Measurements from ENCODE around the gene HES6.

Gene HES6

DNA sequence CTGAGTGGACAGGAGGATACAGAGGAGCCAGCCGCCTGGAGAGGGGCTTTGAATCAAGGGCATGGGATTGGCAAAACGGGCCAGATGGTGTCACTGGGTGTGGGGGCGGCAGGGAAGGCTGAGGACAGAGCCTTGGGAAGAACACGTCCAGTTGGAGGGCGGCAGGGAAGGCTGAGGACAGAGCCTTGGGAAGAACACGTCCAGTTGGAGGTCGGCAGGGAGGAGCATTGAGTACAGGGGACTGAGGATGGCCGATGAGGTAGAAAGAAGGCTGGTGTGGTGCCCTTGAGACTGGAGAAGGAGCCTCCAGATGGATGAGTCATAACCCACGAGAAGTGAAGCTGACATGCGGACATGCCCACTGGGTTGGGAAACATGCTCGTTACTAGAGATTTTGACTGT is 4.5 kb downstream of the HES6 start:
- DNase-seq (ENCODE audit: low spot score) = peak; percentile 16

DNA sequence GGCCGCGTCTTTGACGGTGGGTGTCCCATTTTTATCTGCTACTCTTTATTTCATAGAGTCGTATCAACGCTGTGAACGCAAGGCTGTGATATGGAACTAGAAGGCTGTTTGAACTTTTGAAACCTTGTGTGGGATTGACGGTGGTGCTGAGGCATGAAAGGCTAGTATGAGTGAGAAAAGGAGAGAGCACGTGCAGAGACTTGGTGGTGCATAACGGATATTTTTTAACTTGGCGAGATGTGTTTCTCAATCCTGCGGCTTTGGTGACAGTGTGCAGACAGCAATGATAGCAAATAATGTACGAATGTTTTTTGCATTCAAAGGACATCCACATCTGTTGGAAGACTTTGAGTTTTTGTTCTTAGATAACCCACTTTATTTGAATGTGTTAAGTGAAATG is 6.2 kb downstream of the HES6 start:
- no peak for DNase-seq (ENCODE audit: low spot score)

DNA sequence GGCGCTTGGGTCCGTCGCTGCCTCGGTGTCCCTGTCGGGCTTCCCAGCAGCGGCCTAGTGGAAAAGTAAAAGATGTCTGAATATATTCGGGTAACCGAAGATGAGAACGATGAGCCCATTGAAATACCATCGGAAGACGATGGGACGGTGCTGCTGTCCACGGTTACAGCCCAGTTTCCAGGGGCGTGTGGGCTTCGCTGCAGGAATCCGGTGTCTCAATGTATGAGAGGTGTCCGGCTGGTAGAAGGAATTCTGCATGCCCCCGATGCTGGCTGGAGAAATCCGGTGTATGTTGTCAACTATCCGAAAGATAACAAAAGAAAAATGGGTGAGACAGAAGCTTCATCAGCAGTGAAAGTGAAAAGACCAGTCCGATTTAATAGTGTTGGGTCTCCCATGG is 8.0 kb downstream of the HES6 start:
- no peak for DNase-seq (ENCODE audit: low spot score)

DNA sequence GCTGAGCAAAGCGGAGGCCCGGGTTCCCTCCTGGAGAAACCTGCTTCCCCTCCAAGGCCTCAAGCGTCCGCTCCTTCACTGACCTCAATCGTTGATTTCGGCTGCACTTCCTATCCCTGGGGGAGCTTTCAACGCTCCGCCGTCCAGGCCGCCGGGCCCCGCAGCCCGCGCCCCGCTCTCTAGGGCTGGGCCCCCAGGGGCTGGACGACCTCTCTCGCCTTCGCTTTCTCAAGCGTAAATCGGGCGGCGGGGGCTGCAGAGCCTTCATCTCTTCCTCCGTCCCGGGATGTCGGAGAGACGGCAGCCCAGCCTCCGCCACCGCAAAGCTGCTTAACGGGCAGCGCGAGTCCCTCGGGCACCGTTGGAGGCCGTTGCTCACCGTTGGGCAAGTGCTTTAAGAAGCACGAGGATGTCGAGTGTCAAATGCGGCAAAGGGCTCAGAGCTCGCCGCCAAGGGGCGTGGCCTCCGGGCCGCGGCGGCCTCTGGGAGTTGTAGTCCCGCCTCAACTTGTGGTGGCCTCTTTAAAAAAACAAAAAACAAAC is 8.5 kb downstream of the HES6 start:
- peak; percentile 78 for DNase-seq (ENCODE audit: low spot score)

DNA sequence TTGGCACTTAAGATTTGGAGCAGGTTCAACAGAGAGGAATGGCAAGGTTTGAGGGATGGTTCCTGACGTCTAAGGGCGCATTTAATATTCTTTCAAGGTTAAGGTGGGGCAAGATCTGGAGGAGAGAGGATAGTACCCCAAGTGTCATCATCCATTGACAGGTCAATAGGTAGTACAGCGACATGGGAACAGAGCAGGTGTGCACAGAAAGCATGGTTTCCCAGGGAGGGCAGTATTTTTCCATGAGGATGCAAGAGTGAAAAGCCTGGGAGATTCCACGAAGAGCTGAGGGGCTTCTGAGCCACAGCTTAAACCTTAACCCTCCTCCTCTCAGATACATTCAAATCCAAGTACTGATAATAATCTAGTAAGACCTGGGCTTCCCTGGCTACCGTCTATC is 9.1 kb downstream of the HES6 start:
- no peak for DNase-seq (ENCODE audit: low spot score)

DNA sequence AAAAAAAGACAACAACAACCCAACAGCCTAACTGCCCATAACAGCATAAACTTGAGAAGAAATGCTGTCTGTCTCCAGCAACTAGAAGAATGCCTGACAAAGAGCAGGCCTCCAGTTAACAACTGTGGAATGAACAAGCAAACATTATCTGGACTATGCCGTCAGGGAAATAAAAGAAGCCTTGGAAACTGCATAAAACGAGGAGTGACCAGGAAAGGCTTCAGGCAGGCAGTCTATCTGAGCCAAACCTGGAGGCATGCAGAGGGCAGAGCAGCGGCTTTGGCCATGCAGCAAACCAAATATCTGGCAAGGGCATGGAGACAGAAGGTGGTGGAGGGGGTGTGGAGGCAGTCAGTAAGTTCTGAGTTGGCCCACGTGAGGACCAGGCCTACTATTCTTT is 11.1 kb downstream of the HES6 start:
- no peak for DNase-seq (ENCODE audit: low spot score)

DNA sequence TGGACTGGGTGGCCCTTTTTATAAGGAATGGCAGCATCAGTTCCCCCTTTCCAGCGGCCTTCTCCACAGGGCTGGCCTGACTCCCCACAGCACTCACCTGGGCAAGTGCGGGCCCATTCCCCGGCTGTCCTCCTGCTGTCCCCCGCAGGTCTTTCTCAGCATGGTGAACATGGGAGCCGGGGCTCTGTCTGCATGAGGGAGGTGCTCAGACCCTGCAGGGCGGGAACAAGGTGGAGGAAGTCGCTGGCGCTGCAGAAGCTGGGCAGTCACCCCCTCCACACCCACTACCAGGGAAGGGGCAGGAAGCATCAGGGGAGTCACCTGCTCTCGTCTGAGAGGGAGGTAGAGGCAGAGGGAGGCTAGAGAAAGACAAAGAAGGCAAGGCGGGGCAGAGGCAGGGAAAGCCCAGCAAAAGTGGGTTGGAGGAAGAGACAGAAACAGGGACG is 12.2 kb downstream of the HES6 start:
- DNase-seq (ENCODE audit: low spot score) = no peak

DNA sequence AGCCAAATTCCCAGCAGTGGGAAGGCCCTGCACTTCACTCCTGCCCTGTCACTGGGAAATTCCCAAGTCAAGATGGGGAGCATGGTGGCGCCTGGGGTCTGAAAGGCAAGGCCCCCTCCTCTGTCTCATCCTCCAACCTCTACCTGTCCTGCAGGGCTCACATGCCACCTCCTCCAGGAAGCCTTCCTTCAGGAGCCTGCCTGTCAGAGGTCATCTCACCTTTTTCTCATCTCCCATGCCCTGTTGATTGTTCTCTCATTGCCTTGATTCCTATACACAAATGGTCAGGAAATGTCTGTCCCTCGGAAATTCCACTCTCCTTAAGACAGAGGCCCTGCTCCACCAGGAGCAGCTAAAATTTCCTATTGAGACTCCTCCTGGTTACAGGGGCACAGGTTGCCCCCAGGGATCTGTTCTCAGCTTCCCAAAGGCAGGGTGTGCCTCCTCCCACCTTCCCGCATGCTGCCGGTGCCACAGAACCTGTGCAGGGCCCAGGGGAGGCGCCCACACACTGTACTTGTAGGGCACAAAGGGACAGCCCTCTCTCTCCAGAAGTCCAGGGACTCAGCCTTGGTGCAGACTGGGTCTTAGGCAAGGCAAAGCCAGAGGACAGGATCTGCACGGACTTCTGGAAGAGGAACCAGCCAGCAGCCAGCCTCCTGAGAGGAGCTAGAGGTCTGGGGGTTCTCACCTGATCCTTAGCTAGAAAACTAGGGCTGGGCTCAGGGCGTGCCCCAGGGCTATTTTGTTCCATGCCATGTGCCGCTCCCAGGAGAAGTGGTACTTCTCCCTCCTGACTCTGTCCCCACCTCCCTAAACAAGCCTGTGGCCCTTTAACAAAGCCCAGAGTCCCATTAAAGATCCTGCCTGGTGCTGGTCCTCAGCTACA is 12.9 kb downstream of the HES6 start:
- DNase-seq (ENCODE audit: low spot score) = no peak

DNA sequence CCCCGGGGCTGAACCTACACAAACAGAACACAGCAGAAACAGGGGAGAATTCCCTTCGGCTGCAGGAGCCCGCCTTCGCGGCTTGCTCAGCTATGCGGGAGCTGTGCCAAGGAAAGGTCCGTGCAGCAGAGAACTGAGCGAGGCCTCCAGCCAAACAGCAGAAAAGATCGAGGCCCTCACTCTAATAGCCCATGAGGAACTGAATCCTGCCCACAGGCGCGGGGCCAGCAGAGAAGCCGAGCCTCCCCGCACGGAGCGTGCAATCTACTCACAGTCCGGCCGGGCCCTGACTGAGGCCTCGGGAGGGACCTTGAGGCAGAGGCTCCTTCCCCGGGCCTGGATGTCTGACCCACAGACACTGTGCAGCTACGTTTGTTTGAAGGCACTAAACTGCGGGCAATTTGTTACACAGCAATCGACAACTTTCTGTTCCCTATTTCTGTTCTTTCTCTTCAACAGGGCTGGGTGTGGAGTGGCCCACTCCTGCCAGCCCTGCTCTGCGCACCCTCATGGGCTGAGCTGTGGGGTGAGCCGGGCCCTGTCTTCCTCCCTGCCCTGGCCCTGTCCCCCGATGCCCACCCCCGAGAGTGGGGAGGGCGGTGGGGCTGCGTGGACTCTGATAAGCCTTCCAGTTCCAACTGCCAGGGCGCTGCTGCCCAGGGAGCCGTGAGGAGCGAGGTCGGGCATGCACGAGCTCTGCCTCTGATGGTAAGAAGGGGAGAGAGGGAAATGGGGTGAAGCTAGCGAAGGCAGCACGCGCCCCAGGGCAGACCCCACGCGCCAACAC is 13.7 kb downstream of the HES6 start:
- DNase-seq (ENCODE audit: low spot score) = no peak

DNA sequence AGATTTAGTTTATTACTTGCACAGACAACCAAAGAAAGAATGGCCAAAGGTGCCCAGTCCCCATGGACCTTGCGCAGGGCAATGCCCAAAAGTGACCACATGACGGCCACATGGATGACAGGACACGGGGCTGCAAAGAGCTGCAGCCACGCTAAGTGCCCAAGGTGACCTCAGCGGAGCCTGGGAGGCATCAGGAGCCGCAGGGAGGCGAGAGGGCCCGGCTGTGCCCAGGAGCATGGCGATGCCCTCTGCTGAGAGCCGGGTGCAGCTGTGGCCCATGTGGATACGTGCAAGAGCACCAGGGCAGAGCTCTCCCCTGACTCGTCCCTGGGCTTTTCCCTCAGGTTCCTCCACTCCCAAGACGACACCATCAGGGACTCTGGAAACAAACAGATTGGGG is 14.7 kb downstream of the HES6 start:
- DNase-seq (ENCODE audit: low spot score) = no peak

DNA sequence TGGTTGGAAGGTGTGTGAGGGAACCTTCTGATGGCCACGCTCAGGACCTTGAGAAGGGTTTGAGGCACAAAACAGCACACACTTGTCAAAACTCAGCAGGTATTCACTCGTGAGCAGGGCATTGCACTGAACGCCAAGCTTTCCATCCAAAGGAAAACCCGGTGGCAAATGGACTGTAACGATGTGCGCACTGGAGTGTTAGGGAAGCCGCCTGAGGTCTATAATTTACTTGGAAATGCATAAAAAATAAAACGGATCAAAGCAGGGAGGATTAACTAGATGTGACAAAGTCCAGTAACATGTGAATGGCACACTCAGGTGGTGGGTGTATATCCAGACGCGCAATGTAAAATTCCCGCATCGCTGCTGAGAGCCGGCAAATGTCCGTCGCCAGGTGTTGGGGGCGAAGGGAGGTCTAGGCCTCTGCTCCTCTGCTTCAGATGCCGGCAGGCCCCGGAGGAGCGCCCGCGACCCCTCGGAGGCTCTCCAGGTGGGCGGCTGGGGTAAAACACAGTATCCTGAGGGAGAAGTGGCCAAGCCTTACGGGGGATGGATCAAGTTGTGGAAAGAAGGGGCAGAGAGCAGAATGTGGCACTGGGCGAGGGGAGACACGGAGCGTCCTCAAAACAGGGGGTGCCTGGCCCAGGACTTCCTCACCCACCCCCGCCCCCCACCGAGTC is 15.3 kb downstream of the HES6 start:
- DNase-seq (ENCODE audit: low spot score) = no peak

DNA sequence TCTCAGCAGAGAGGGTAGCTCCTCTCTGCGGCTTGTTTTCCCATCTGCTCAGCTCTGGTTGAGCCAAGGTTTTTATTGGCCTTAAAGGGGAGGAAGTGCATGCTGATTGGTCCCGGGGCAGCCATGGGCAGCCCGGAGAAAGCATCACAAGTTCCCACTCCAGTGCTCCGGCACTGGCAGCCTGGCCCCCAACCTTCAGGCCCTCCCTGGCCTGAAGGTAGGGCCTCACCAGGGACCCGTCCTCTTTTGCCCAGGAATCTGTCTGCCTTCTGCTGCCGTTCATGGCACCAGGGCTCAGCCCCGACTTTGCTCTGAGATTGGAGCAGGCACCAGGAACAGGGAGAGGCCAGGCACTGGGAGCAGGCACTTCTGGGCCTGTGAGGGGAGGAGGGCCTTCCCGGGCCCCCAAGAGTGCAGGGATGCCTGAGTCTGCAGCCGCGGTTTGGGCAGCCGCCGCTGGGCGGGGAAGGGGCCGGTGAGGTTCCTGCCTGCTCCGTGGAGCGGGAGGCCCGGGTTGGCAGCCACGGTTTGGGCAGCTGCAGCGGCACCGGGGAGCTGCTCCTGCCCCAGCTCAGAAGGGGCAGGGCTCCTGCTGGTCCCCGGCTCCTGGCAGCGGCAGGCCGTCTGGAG is 18.8 kb downstream of the HES6 start:
- DNase-seq (ENCODE audit: low spot score) = no peak

DNA sequence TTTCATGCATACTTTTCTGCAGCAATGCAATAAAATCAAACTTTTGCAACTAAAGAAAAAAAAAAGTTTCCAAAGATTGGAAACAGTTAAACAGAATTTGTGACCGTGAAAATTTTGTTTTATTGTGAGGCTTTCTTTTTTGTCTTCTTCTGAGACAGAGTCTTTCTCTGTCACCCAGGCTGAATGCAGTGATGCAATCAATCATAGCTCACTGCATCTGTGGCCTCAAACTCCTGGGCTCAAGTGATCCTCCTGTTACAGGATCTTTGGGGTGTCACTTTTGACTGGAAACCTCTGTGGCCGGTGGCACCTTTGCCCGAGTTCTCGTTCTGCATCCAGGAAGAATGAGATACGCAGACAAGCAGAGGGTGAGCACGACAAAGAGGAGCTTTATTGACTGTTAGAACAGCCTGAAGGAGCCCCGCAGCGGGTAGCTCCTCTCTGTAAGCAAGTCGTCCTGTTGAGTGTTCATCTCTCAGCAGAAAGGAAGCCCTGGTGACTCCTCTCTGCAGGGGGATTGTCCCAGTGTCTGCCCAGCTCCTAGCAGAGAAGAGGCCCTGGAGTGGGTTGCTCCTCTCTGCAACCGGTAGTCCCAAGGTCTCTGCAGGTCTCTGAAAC is 19.5 kb downstream of the HES6 start:
- no peak for DNase-seq (ENCODE audit: low spot score)

DNA sequence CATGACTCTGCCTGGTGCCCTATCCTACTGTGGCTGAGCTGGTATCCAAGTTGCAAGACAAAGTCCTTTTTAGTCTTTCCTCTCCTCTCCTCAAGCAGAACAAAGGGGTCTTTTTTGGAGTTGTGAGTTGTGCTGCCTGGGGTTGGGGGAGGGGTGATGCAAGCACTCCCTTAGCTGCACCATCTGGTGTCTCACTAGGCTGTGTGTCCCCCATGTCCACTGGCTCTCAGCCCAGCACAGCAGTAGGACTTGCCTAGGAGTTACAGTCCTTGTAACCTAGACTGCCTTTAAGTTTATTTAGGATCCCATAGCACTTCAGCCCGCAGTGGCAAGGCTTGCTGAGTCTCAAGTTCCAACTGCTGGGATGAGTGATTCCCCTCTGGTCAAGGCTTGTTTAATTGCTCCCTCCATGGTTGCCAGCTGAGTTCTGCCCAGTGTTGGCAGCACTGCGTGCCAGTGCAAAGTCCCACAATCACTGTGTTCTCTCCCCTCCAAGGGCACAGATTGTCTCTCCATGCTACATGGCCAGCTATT is 23.1 kb downstream of the HES6 start:
- DNase-seq (ENCODE audit: low spot score) = no peak

DNA sequence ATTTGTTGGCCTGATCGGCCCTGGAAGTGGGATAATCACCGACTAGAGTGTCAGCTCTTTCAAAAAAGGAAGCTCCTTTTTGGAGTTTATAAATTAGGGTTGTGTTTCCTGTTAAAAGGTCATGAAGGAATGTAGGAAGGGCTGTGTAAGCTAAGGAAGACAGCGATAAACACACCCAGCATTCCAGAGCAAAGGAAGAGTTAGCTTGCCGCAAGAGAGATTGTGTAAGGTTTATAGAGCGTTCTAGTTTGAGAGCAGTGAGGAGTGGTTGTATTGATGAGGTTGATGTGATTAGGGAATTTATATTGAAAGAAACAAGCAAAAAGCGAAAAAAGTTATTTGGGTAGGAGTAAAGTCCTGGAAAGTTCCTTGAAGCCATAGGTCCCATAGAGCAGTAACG is 32.8 kb downstream of the HES6 start:
- DNase-seq (ENCODE audit: low spot score) = no peak

DNA sequence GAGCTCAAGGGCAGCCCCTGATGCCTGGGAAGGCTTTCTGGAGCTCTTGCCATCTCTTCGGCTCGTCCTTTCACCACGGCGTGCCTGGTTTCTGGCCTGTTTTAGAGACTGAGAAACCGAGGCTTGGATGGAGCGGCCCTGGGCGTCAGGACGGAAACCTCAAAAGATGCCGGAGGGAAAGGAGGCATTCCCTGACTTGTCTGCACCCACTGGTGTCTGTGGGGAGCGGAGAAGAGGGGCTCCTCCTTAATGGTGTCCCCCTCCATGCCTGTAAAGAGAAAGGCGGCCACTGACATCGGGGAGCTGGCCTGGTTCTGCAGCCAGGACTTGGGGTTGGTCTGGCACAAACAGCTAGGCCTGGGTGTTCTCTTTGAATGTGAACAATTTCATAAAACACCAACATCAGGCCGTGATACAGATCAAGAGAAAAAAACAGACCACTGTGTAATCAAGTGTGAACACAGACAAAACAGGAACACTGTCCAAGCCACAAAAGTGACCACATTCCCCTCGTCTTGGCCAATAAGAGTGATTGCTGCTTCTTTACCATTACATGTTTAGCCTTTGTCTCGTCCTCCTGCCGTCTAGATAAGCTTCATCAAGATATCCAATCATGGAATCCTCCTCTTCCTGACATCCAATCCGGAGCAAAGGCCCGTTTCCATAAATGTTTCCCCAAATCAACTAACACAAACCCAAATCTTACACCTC is 35.7 kb downstream of the HES6 start:
- DNase-seq (ENCODE audit: low spot score) = no peak

DNA sequence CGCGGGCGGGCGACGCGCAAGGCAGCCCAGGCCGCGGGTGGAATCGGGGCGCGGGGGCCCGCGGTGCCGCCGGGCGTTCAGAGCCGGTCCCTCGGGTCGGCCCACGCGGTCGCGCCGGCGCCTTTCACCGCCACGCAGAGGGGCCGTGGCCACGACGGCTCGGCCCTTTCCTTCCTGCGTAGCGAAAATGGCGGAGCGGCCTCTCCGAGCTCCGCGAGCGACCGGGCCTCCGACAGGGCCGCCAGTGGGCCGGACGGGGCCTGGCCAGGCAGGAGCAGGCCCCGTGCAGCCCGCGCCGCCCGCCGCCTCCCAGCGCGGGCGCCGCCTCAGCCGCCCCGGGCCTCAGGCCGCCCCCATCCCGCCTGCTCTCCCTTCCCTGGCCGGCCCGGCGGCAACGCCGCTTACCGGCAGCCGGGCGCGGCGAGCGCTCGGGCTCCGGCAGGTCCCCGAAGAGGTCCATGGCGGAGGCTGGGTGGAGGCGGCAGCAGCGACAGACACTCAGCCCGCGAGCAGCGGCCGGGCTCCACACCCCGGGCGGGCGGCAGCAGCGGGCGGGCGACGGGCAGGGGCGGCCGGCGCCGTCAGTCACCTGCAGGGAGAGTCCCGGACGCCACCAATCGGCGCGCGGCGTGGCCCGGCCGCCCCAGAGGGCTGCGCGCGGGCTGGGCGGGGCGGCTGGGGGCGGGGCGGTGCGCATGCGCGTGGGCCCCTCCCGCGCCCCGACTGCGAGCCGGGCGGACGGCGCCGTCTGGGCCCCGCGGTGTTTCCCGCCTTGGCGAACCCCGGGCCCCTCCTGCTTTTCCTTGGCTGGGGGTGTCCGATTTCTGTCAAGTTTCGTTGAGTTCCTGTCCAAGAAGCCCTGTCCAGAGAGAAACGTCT is 36.5 kb downstream of the HES6 start, which contains the start of gene ILKAP:
Gene ILKAP (minus strand): TSS at position 602 of the 879 bp plus-strand sequence. CDS start 142 bp downstream, at position 460.
- peak; percentile 100 for DNase-seq (ENCODE audit: low spot score)

DNA sequence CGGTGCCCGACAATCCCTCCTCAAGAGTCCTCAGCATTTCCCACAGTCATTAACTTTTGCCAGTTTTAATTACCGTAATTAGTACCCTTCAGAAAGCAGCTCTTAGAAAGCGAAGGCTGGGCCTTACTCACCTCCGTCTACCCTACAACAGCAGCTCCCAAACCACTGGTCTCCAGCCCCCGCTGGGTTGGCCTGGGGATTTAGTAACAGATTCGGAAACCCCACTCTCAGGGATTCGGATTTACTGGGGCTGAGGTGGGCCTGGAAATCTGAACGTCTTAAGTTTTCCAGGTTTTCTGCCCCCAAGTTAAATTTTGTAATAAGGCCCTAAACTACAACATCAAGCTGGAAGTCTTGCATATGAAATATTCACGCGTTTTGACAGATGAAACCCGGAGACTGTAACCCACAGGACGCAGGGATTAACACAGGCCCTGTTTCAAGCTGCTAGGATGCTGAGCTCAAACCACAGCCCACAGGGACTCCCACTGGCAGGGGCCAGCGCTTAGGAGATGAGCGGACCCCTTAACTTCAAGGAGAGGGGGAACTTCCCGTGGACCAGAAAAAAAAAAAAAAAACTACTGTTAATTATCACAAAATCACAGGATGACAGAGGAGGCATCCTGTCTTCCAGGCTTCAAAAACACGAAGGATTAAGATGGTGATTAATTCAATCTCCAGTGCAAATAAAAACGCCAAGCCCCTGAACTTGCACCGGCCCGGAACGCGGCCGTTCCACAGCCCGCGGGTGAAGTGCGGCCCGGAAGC is 37.3 kb downstream of the HES6 start:
- DNase-seq (ENCODE audit: low spot score) = peak; percentile 50

DNA sequence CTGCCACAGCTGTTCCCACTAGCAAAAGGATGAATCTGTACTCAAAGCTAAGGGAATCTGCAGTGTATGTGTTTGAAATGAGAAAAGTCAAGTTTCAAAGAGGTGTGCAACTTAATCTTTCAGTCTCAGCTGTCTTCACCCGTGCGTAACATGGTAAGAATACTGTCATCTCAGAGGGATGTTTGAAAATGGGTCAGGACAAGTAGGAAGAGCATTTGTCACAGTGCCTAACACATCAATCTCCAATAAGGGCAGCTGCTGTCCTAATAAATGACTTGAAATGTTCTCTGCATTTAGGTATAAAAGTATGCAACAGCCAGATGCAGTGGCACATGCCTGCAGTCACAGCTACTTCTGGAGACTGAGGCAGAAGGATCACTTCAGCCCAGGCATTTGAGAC is 49.4 kb downstream of the HES6 start:
- DNase-seq (ENCODE audit: low spot score) = no peak
